ENCODE results near the gene NFATC2.

DNA sequence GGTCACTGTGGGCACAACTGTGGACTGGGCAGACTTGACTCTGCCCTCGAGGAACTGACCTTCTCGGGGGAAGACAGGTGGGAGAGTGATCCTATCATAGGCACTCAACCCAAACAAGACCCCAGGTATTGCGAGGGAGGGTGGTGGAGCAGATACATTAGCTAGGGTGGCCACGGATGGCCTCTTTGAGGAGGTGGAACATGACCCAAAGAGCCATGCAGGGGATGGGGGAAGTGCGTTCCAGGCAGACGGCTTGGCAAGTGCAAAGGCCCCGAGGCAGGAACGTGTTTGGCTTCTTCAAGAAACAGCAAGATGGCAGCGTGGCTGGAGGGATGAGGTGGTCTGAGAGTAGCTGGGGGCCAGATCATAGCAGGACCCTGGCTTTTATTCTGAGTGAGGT lies 167.6 kb downstream of the NFATC2 start:
- TF ChIP-seq, protein P1, sequence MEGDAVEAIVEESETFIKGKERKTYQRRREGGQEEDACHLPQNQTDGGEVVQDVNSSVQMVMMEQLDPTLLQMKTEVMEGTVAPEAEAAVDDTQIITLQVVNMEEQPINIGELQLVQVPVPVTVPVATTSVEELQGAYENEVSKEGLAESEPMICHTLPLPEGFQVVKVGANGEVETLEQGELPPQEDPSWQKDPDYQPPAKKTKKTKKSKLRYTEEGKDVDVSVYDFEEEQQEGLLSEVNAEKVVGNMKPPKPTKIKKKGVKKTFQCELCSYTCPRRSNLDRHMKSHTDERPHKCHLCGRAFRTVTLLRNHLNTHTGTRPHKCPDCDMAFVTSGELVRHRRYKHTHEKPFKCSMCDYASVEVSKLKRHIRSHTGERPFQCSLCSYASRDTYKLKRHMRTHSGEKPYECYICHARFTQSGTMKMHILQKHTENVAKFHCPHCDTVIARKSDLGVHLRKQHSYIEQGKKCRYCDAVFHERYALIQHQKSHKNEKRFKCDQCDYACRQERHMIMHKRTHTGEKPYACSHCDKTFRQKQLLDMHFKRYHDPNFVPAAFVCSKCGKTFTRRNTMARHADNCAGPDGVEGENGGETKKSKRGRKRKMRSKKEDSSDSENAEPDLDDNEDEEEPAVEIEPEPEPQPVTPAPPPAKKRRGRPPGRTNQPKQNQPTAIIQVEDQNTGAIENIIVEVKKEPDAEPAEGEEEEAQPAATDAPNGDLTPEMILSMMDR (IDR thresholded peaks at IDR 0.05), result no peak
- no peak for TF ChIP-seq POLR2A (IDR thresholded peaks at IDR 0.05)
- no peak for TF ChIP-seq POLR2AphosphoS5 (IDR thresholded peaks at IDR 0.05)
